ENCODE results near the gene GRK6. TPM values are rescaled to one million over a fixed set of nuclear protein-coding genes. Genes with fewer than 3 reads are reported as not detected.

Gene GRK6
- 10 to 100 TPM; 26.8 to 85.9 (median 56.6) TPM for total RNA-seq

- H3K27ac ChIP-seq: peak within 1 kb of the TSS; percentile 91 to 94 (median 94)
- 2% methylated on average over 25 to 41 of the region's 82 CpGs for WGBS, 2 donors
These were observed at the start of gene GRK6 for GRCh38 chr5:177426566-177427210. GRK6 (plus strand) TSS chr5:177426676; CDS start chr5:177426846, 170 bp downstream.

GRCh38 chr5:177377851-177378776 is 48.4 kb upstream of the GRK6 start:
- H3K4me1 ChIP-seq: peaks cover 0 to 1% (median 0%) of the 10 kb centered on the region in 4 donors
- TF ChIP-seq POLR2A (IDR thresholded peaks at IDR 0.05): no peak
- TF ChIP-seq CTCF (IDR thresholded peaks at IDR 0.05): no peak
- no peak for TF ChIP-seq POLR2AphosphoS5 (IDR thresholded peaks at IDR 0.05)
- TF ChIP-seq EP300 (IDR thresholded peaks at IDR 0.05): no peak
- no peaks in the 10 kb centered on the region for H3K36me3 ChIP-seq
- ATAC-seq (ENCODE audit: low FRiP score in 2 of 2): no peak
- no peak overlapping the region for H3K27ac ChIP-seq
- DNase-seq: no peak
- no peaks in the 10 kb centered on the region for H3K27me3 ChIP-seq
- H3K9me3 ChIP-seq: no peaks in the 10 kb centered on the region
- 83 to 87% methylated on average over 6 to 8 of the region's 8 CpGs for WGBS, 2 donors
- H3K4me3 ChIP-seq: no peak overlapping the region

More at GRCh38 chr5:177426566-177427210, at the start of gene GRK6:
- H3K27me3 ChIP-seq: no peaks in the 10 kb centered on the region
- peak within 1 kb of the TSS; percentile 62 to 90 (median 85) for H3K4me3 ChIP-seq
- TF ChIP-seq POLR2AphosphoS5 (IDR thresholded peaks at IDR 0.05) (no peak), POLR2A (IDR thresholded peaks at IDR 0.05) (peak in 3 of 4 donors; percentile 40 to 41 (median 40)), CTCF (IDR thresholded peaks at IDR 0.05) (peak in 2 of 6 experiments; percentile 30 to 38)
- peaks cover 0 to 14% (median 12%) of the 10 kb centered on the region in 4 donors for H3K36me3 ChIP-seq
- DNase-seq: peak; percentile 57 to 95
- H3K4me1 ChIP-seq: peaks cover 47 to 57% (median 53%) of the 10 kb centered on the region in 4 donors
- no peaks in the 10 kb centered on the region for H3K9me3 ChIP-seq
- ATAC-seq (ENCODE audit: low FRiP score in 2 of 2): peak in 1 of 2 donors; percentile 0

- H3K36me3 ChIP-seq: no peaks in the 10 kb centered on the region
- H3K27ac ChIP-seq: no peak overlapping the region
- H3K9me3 ChIP-seq: no peaks in the 10 kb centered on the region
- no peaks in the 10 kb centered on the region for H3K4me1 ChIP-seq
- H3K27me3 ChIP-seq: no peaks in the 10 kb centered on the region
- TF ChIP-seq POLR2A (IDR thresholded peaks at IDR 0.05) (no peak), POLR2AphosphoS5 (IDR thresholded peaks at IDR 0.05) (no peak), EP300 (IDR thresholded peaks at IDR 0.05) (no peak), CTCF (IDR thresholded peaks at IDR 0.05) (no peak)
- no peak for ATAC-seq (ENCODE audit: low FRiP score in 2 of 2)
- 67 to 72% methylated on average over 10 to 15 of the region's 15 CpGs for WGBS, 2 donors
- no peak overlapping the region for H3K4me3 ChIP-seq
- DNase-seq: no peak
These were observed 47.3 kb upstream of the GRK6 start for GRCh38 chr5:177378884-177379883.

- Histone ChIP-seq H3K4me3 (no peak overlapping the region), H3K4me1 (no peaks in the 10 kb centered on the region), H3K27ac (no peak overlapping the region), H3K9me3 (no peaks in the 10 kb centered on the region), H3K27me3 (no peaks in the 10 kb centered on the region), H3K36me3 (no peaks in the 10 kb centered on the region)
- no peak for ATAC-seq (ENCODE audit: low FRiP score in 2 of 2)
- TF ChIP-seq EP300 (IDR thresholded peaks at IDR 0.05): no peak
- TF ChIP-seq POLR2AphosphoS5 (IDR thresholded peaks at IDR 0.05): no peak
- TF ChIP-seq CTCF (IDR thresholded peaks at IDR 0.05): no peak
- no peak for TF ChIP-seq POLR2A (IDR thresholded peaks at IDR 0.05)
- DNase-seq: no peak
- 83 to 88% methylated on average over 6 of the region's 6 CpGs for WGBS, 2 donors
These were observed 45.7 kb upstream of the GRK6 start for GRCh38 chr5:177380805-177381126.
